GM12891 (cell line): ENCODE measurements around the gene ZFAND2A.

Source experiments
- POLR2A ChIP-seq: IDR thresholded peaks from 2 replicates; pipeline ENCODE4 v1.6.1; 2011; ENCODE audit warnings: low read depth, low read length, control low read depth
- POLR2AphosphoS5 ChIP-seq: IDR thresholded peaks from 2 replicates; pipeline ENCODE4 v1.6.1; 2011; ENCODE audit warnings: low read depth, low read length, control low read depth

- TF ChIP-seq POLR2AphosphoS5, result no peak
- no peak for TF ChIP-seq POLR2A
Observed at GRCh38 chr7:1192171-1192676, 32.2 kb upstream of the ZFAND2A start.
